ENCODE measurements around the gene GRM5. TPM values are rescaled to one million over a fixed set of nuclear protein-coding genes. Genes with fewer than 3 reads are reported as not detected.
"Not testable (repeated sequence)": the region's sequence is repeated elsewhere in the genome, so short reads cannot be mapped to it uniquely, and the experiment has no call there.

GRM5 gene
- total RNA-seq, 1 donor from 2014 or later, result not detected

DNA sequence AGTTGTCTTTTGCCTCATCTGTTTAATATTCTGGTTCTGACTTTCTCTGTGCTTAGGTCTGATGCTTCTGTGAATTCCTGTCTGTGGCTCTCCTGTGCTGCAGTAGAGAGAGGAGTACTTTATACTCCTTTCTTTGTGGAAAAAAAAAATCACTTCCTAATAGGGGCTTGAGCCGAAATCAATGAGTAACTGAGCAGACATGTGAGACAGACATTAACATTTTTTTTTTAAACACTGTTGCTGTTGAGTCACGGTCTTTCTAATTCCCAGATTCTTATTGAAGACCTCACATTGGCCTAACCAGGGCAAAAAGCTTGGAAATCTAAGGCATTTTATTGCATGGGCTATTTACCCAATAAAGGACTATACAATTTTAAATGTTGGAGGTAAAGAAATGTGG, 86.1 kb downstream of the GRM5 start:
- no peak overlapping the region for H3K4me3 ChIP-seq (ENCODE audit: low read length in 3 of 3)
- no peak overlapping the region for H3K9ac ChIP-seq (ENCODE audit: low read depth in 1 of 3, low read length in 3 of 3)
- no peaks in the 10 kb centered on the region for H3K36me3 ChIP-seq (ENCODE audit: control insufficient read depth in 3 of 3, insufficient read depth in 3 of 3, low read length in 3 of 3)
- H3K9me3 ChIP-seq (ENCODE audit: control insufficient read depth in 3 of 3, low read length in 3 of 3), result no peaks in the 10 kb centered on the region
- H3K4me1 ChIP-seq (ENCODE audit: control insufficient read depth in 3 of 3, insufficient read depth in 3 of 3, low read length in 3 of 3), result no peaks in the 10 kb centered on the region
- H3K27ac ChIP-seq (ENCODE audit: low read depth, low read length), result no peak overlapping the region
- no peaks in the 10 kb centered on the region for H3K27me3 ChIP-seq (ENCODE audit: control insufficient read depth in 3 of 3, insufficient read depth in 3 of 3, low read length in 3 of 3)

DNA sequence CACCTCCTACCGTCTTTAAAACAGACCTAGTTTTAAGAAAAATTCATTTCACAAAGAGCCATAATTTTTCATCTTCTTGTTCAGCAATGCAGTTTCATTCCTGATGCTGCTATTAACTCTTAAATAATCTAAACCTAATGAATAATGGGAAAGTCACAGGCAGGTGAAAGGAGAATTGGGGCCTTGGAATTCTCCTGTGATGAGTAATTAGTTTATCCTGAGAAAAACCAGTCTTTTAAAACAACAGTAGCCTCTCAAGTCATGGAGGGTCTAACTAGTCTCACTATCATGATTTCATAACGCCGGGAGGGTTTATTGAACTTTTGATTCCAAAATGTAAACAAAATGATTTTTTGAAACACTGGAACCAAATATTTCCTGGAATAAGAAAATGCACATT, 86.8 kb downstream of the GRM5 start:
- not testable (repeated sequence) for H3K36me3 ChIP-seq (ENCODE audit: control insufficient read depth in 3 of 3, insufficient read depth in 3 of 3, low read length in 3 of 3); H3K9me3 ChIP-seq (ENCODE audit: control insufficient read depth in 3 of 3, low read length in 3 of 3); H3K4me1 ChIP-seq (ENCODE audit: control insufficient read depth in 3 of 3, insufficient read depth in 3 of 3, low read length in 3 of 3); H3K27me3 ChIP-seq (ENCODE audit: control insufficient read depth in 3 of 3, insufficient read depth in 3 of 3, low read length in 3 of 3); H3K27ac ChIP-seq (ENCODE audit: low read depth, low read length); H3K4me3 ChIP-seq (ENCODE audit: low read length in 3 of 3); H3K9ac ChIP-seq (ENCODE audit: low read depth in 1 of 3, low read length in 3 of 3)

DNA sequence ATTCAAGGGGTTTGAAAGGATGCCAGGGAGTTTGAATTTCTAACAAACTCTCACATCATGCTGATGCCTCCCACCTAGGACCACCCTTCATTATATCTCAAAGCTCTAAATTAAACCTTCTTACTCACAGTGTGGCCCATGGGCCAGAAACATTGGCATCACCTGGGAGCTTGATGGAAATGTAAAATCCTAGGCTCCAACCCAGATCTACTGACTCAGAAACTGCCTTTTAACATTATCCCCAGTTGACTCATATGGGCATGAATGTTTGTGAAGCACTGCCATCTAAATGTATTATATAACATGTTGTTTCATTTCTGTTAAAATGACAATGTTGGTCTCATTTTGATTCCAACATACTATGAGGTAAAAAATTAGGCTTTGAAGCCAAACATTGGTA, 90.3 kb downstream of the GRM5 start:
- H3K9me3 ChIP-seq (ENCODE audit: control insufficient read depth in 3 of 3, low read length in 3 of 3); H3K9ac ChIP-seq (ENCODE audit: low read depth in 1 of 3, low read length in 3 of 3); H3K4me1 ChIP-seq (ENCODE audit: control insufficient read depth in 3 of 3, insufficient read depth in 3 of 3, low read length in 3 of 3); H3K4me3 ChIP-seq (ENCODE audit: low read length in 3 of 3); H3K27ac ChIP-seq (ENCODE audit: low read depth, low read length); H3K27me3 ChIP-seq (ENCODE audit: control insufficient read depth in 3 of 3, insufficient read depth in 3 of 3, low read length in 3 of 3); H3K36me3 ChIP-seq (ENCODE audit: control insufficient read depth in 3 of 3, insufficient read depth in 3 of 3, low read length in 3 of 3): not testable (repeated sequence)

GRCh38 chr11:88972210-88972609, 93.6 kb downstream of the GRM5 start:
- Histone ChIP-seq H3K4me1 (ENCODE audit: control insufficient read depth in 3 of 3, insufficient read depth in 3 of 3, low read length in 3 of 3) (no peaks in the 10 kb centered on the region), H3K4me3 (ENCODE audit: low read length in 3 of 3) (no peak overlapping the region), H3K9me3 (ENCODE audit: control insufficient read depth in 3 of 3, low read length in 3 of 3) (no peaks in the 10 kb centered on the region), H3K36me3 (ENCODE audit: control insufficient read depth in 3 of 3, insufficient read depth in 3 of 3, low read length in 3 of 3) (no peaks in the 10 kb centered on the region), H3K27me3 (ENCODE audit: control insufficient read depth in 3 of 3, insufficient read depth in 3 of 3, low read length in 3 of 3) (no peaks in the 10 kb centered on the region), H3K9ac (ENCODE audit: low read depth in 1 of 3, low read length in 3 of 3) (no peak overlapping the region), H3K27ac (ENCODE audit: low read depth, low read length) (no peak overlapping the region)

GRCh38 chr11:88961621-88962020, 104.2 kb downstream of the GRM5 start:
- H3K9ac ChIP-seq (ENCODE audit: low read depth in 1 of 3, low read length in 3 of 3); H3K27me3 ChIP-seq (ENCODE audit: control insufficient read depth in 3 of 3, insufficient read depth in 3 of 3, low read length in 3 of 3); H3K4me3 ChIP-seq (ENCODE audit: low read length in 3 of 3); H3K9me3 ChIP-seq (ENCODE audit: control insufficient read depth in 3 of 3, low read length in 3 of 3); H3K36me3 ChIP-seq (ENCODE audit: control insufficient read depth in 3 of 3, insufficient read depth in 3 of 3, low read length in 3 of 3); H3K4me1 ChIP-seq (ENCODE audit: control insufficient read depth in 3 of 3, insufficient read depth in 3 of 3, low read length in 3 of 3); H3K27ac ChIP-seq (ENCODE audit: low read depth, low read length): not testable (repeated sequence)

GRCh38 chr11:88959857-88960256, 105.9 kb downstream of the GRM5 start:
- H3K4me3 ChIP-seq (ENCODE audit: low read length in 3 of 3); H3K9ac ChIP-seq (ENCODE audit: low read depth in 1 of 3, low read length in 3 of 3); H3K27me3 ChIP-seq (ENCODE audit: control insufficient read depth in 3 of 3, insufficient read depth in 3 of 3, low read length in 3 of 3); H3K9me3 ChIP-seq (ENCODE audit: control insufficient read depth in 3 of 3, low read length in 3 of 3); H3K36me3 ChIP-seq (ENCODE audit: control insufficient read depth in 3 of 3, insufficient read depth in 3 of 3, low read length in 3 of 3); H3K27ac ChIP-seq (ENCODE audit: low read depth, low read length); H3K4me1 ChIP-seq (ENCODE audit: control insufficient read depth in 3 of 3, insufficient read depth in 3 of 3, low read length in 3 of 3): not testable (repeated sequence)

GRCh38 chr11:88950975-88951374, 114.8 kb downstream of the GRM5 start:
- Histone ChIP-seq H3K9ac (ENCODE audit: low read depth in 1 of 3, low read length in 3 of 3) (no peak overlapping the region), H3K9me3 (ENCODE audit: control insufficient read depth in 3 of 3, low read length in 3 of 3) (no peaks in the 10 kb centered on the region), H3K27ac (ENCODE audit: low read depth, low read length) (no peak overlapping the region), H3K4me3 (ENCODE audit: low read length in 3 of 3) (no peak overlapping the region), H3K36me3 (ENCODE audit: control insufficient read depth in 3 of 3, insufficient read depth in 3 of 3, low read length in 3 of 3) (no peaks in the 10 kb centered on the region), H3K27me3 (ENCODE audit: control insufficient read depth in 3 of 3, insufficient read depth in 3 of 3, low read length in 3 of 3) (no peaks in the 10 kb centered on the region), H3K4me1 (ENCODE audit: control insufficient read depth in 3 of 3, insufficient read depth in 3 of 3, low read length in 3 of 3) (no peaks in the 10 kb centered on the region)

- not testable (repeated sequence) for H3K27ac ChIP-seq (ENCODE audit: low read depth, low read length); H3K9me3 ChIP-seq (ENCODE audit: control insufficient read depth in 3 of 3, low read length in 3 of 3); H3K27me3 ChIP-seq (ENCODE audit: control insufficient read depth in 3 of 3, insufficient read depth in 3 of 3, low read length in 3 of 3); H3K4me3 ChIP-seq (ENCODE audit: low read length in 3 of 3); H3K9ac ChIP-seq (ENCODE audit: low read depth in 1 of 3, low read length in 3 of 3); H3K4me1 ChIP-seq (ENCODE audit: control insufficient read depth in 3 of 3, insufficient read depth in 3 of 3, low read length in 3 of 3); H3K36me3 ChIP-seq (ENCODE audit: control insufficient read depth in 3 of 3, insufficient read depth in 3 of 3, low read length in 3 of 3)
Measured at GRCh38 chr11:88948908-88949307, 116.9 kb downstream of the GRM5 start.

GRCh38 chr11:88947843-88948572, 117.8 kb downstream of the GRM5 start:
- not testable (repeated sequence) for H3K27ac ChIP-seq (ENCODE audit: low read depth, low read length); H3K4me3 ChIP-seq (ENCODE audit: low read length in 3 of 3); H3K27me3 ChIP-seq (ENCODE audit: control insufficient read depth in 3 of 3, insufficient read depth in 3 of 3, low read length in 3 of 3); H3K36me3 ChIP-seq (ENCODE audit: control insufficient read depth in 3 of 3, insufficient read depth in 3 of 3, low read length in 3 of 3); H3K9me3 ChIP-seq (ENCODE audit: control insufficient read depth in 3 of 3, low read length in 3 of 3); H3K9ac ChIP-seq (ENCODE audit: low read depth in 1 of 3, low read length in 3 of 3); H3K4me1 ChIP-seq (ENCODE audit: control insufficient read depth in 3 of 3, insufficient read depth in 3 of 3, low read length in 3 of 3)

- H3K4me3 ChIP-seq (ENCODE audit: low read length in 3 of 3); H3K27me3 ChIP-seq (ENCODE audit: control insufficient read depth in 3 of 3, insufficient read depth in 3 of 3, low read length in 3 of 3); H3K4me1 ChIP-seq (ENCODE audit: control insufficient read depth in 3 of 3, insufficient read depth in 3 of 3, low read length in 3 of 3); H3K9me3 ChIP-seq (ENCODE audit: control insufficient read depth in 3 of 3, low read length in 3 of 3); H3K27ac ChIP-seq (ENCODE audit: low read depth, low read length); H3K9ac ChIP-seq (ENCODE audit: low read depth in 1 of 3, low read length in 3 of 3); H3K36me3 ChIP-seq (ENCODE audit: control insufficient read depth in 3 of 3, insufficient read depth in 3 of 3, low read length in 3 of 3): not testable (repeated sequence)
Measured at GRCh38 chr11:88929665-88930064, 136.1 kb downstream of the GRM5 start.

DNA sequence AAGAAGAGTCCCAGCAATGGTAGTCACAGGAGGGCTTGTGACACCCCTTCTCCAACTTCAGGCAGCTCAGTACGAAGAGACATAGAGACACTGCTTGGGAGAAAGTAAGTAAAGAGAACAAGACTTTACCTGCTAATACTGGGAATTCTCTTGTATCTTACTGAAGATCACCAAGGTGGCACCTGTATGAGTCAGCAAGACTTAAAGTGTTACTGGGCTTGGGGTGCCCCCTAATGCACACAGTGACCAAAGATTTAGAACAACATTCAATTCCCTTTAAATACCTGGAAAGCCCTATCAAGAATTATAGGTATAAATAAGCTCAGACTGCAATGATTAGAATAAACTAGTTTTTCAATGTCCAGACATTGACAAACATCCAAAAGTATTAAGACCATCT, 148.7 kb downstream of the GRM5 start:
- not testable (repeated sequence) for H3K4me1 ChIP-seq (ENCODE audit: control insufficient read depth in 3 of 3, insufficient read depth in 3 of 3, low read length in 3 of 3); H3K9ac ChIP-seq (ENCODE audit: low read depth in 1 of 3, low read length in 3 of 3); H3K27me3 ChIP-seq (ENCODE audit: control insufficient read depth in 3 of 3, insufficient read depth in 3 of 3, low read length in 3 of 3); H3K27ac ChIP-seq (ENCODE audit: low read depth, low read length); H3K4me3 ChIP-seq (ENCODE audit: low read length in 3 of 3); H3K36me3 ChIP-seq (ENCODE audit: control insufficient read depth in 3 of 3, insufficient read depth in 3 of 3, low read length in 3 of 3); H3K9me3 ChIP-seq (ENCODE audit: control insufficient read depth in 3 of 3, low read length in 3 of 3)
